ENCODE results near the gene NTRK1.

NTRK1 gene

DNA sequence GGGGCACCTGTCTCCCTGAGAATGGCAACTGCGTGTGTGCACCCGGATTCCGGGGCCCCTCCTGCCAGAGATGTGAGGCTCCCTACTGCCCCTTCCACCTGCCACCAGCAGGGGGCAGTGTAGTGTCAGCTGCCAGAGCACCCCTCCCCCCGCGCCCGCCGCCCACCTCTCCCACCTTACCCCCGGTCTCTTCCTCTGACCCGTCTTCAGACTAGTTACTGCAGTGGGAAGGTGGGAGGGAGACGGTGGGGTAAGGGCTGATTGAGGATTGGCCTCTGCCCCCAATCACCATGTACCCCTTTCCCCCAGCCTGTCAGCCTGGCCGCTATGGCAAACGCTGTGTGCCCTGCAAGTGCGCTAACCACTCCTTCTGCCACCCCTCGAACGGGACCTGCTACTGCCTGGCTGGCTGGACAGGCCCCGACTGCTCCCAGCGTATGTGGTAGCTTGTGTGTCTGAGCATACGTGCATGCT lies 49.7 kb downstream of the NTRK1 start:
- TF ChIP-seq, protein P1, sequence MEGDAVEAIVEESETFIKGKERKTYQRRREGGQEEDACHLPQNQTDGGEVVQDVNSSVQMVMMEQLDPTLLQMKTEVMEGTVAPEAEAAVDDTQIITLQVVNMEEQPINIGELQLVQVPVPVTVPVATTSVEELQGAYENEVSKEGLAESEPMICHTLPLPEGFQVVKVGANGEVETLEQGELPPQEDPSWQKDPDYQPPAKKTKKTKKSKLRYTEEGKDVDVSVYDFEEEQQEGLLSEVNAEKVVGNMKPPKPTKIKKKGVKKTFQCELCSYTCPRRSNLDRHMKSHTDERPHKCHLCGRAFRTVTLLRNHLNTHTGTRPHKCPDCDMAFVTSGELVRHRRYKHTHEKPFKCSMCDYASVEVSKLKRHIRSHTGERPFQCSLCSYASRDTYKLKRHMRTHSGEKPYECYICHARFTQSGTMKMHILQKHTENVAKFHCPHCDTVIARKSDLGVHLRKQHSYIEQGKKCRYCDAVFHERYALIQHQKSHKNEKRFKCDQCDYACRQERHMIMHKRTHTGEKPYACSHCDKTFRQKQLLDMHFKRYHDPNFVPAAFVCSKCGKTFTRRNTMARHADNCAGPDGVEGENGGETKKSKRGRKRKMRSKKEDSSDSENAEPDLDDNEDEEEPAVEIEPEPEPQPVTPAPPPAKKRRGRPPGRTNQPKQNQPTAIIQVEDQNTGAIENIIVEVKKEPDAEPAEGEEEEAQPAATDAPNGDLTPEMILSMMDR (IDR thresholded peaks at IDR 0.05; ENCODE audit: extremely low read depth, missing control alignments): peak; percentile 82
- peak; percentile 87 for DNase-seq (ENCODE audit: low spot score)

DNA sequence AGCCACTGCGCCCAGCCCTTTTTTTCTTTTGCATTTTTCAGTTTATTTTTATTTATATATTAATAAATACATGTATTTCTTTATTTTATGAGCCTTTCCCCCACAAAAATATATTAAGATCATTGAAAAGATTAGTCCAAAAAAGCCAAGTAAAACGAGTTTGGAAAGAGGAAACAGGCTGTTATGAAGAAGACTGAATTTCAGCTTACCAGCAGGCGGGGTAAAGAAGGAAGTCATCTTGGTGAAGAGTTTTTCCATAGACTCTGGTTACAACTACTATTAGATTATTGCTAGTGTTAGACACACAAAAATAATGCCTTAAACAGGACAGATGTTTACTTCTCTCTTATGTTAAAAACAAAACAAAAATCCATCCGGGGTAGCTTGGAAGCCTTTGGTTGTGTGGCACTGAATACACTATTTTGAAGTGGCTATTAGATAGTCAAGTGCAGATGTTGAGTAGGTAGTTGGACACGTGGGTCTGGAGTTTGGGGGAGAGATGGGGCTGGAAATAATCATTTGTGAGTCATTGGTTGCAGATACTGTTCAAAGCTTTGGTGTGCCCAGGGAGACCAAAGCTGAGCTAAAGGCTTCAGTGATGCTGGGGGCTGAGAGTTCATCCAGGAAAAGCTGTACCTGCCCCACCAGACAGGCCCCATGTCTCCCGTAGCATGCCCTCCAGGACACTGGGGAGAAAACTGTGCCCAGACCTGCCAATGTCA lies 51.1 kb downstream of the NTRK1 start:
- TF ChIP-seq, protein P1 (IDR thresholded peaks at IDR 0.05; ENCODE audit: extremely low read depth, missing control alignments): no peak
- no peak for DNase-seq (ENCODE audit: low spot score)

DNA sequence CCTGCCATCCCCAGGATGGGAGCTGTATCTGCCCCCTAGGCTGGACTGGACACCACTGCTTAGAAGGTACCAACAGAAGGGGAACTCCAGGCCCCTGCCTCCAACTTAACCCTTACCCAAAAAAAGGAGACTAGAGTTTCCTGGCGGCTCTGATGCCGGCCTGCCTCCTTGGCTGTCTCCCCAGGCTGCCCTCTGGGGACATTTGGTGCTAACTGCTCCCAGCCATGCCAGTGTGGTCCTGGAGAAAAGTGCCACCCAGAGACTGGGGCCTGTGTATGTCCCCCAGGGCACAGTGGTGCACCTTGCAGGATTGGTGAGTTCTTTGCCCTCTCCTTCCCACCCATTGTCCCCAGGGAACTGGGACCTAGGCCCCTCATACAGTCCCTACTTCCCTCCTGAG lies 51.6 kb downstream of the NTRK1 start:
- TF ChIP-seq, protein P1 (IDR thresholded peaks at IDR 0.05; ENCODE audit: extremely low read depth, missing control alignments): no peak
- DNase-seq (ENCODE audit: low spot score): no peak

DNA sequence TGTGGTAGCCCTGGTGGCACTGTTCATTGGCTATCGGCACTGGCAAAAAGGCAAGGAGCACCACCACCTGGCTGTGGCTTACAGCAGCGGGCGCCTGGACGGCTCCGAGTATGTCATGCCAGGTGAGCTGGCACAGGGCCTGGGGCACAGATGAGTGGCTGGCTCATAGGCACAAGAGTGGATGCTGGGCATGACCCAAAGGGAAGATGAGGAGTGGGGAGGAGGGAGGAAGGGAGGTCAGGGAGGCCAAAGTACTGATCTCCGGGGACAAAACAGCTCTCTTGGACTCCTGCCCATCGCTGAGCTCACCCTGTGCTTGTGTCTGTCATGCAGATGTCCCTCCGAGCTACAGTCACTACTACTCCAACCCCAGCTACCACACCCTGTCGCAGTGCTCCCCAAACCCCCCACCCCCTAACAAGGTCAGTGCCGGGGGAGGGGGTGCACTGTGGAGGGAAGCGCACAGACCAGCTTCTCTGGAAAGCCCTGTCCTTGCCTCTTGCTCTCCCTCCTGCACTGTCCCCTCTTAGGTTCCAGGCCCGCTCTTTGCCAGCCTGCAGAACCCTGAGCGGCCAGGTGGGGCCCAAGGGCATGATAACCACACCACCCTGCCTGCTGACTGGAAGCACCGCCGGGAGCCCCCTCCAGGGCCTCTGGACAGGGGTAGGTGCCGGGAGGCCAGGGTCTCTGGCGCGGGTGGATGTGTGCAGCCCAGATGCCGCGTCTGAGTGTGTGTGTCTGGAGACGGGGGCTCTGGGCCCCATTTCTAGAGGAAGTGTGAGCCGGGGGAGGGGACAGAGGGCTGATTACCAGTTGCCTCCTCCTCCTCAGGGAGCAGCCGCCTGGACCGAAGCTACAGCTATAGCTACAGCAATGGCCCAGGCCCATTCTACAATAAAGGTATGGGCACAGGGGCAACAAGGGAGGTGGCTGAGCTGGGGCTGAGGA lies 52.5 kb downstream of the NTRK1 start:
- DNase-seq (ENCODE audit: low spot score): no peak
- TF ChIP-seq, protein P1 (IDR thresholded peaks at IDR 0.05; ENCODE audit: extremely low read depth, missing control alignments): no peak

DNA sequence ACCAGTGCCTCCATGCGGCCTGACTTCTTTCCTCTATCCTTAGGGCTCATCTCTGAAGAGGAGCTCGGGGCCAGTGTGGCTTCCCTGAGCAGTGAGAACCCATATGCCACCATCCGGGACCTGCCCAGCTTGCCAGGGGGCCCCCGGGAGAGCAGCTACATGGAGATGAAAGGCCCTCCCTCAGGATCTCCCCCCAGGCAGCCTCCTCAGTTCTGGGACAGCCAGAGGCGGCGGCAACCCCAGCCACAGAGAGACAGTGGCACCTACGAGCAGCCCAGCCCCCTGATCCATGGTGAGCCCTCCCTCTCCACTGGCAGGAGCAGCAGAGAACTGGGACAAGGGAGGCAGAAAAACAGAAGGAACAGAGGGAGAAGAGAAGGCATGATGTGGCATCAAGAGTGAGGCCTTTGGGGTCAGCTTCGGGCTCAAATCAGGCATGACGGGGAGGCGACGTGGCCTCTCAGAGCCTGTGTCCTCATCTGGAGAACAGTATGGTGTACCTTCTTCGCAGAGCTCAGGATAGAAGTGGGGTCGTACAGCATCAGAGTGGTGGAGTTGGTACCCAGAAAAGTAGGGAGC lies 53.2 kb downstream of the NTRK1 start:
- no peak for DNase-seq (ENCODE audit: low spot score)
- TF ChIP-seq, protein P1 (IDR thresholded peaks at IDR 0.05; ENCODE audit: extremely low read depth, missing control alignments): no peak

DNA sequence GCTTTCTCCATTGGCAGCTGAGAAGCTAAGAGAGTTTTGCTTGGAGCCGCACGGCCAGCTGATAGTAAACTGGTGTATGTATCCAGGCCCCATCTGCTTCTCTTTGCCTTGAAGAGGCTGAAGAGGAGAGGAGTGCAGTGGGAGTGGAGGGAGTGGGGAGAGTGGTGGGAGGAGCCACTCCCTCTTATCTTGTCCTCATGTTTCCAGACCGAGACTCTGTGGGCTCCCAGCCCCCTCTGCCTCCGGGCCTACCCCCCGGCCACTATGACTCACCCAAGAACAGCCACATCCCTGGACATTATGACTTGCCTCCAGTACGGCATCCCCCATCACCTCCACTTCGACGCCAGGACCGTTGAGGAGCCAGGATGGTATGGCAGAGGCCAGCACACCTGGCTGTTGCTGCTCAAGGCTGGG lies 53.8 kb downstream of the NTRK1 start:
- no peak for DNase-seq (ENCODE audit: low spot score)
- TF ChIP-seq, protein P1 (IDR thresholded peaks at IDR 0.05; ENCODE audit: extremely low read depth, missing control alignments): no peak

All from GM20000 (cell line).